Thoracic aorta (tissue), 2 donors: ENCODE results near the gene DUSP15. TPM values are rescaled to one million over a fixed set of nuclear protein-coding genes. Genes with fewer than 3 reads are reported as not detected.

Source experiments
- ATAC-seq: fragments of 150-250 bp; one replicate; pipeline ENCODE4 v1.8.0; 2017; ENCODE audit warnings: low read depth; ENCODE audit not compliant: insufficient number of reproducible peaks, low FRiP score
- DNase-seq: peaks from one replicate; pipeline ENCODE4 v3.0.0-alpha.2; 2020; ENCODE audit warnings: low spot score
- H3K27ac ChIP-seq, 2 donors: fragments of 200-600 bp; sonication (generic); 1 replicate in 1 of 2; 2 replicates in 1 of 2; pipeline ENCODE4 v1.5.1; 2016; ENCODE audit warnings: mild to moderate bottlenecking in 2 of 2, moderate library complexity in 2 of 2
- H3K27me3 ChIP-seq: fragments of 200-600 bp; sonication (generic); replicated peaks from 2 replicates; pipeline ENCODE4 v1.6.0; 2016; ENCODE audit warnings: mild to moderate bottlenecking; ENCODE audit not compliant: insufficient read depth
- H3K36me3 ChIP-seq: fragments of 200-600 bp; sonication (generic); one replicate; pipeline ENCODE4 v1.5.1; 2016
- H3K4me1 ChIP-seq, 2 donors: fragments of 200-600 bp; sonication (generic); 1 replicate in 1 of 2; 2 replicates in 1 of 2; pipeline versions ENCODE4 v1.5.1 to v1.6.0; 2016; ENCODE audit warnings: low read depth in 2 of 2, mild to moderate bottlenecking in 1 of 2; ENCODE audit not compliant: control insufficient read depth in 1 of 2
- H3K4me3 ChIP-seq: fragments of 200-600 bp; sonication (generic); 2 replicates; pipeline ENCODE4 v1.5.1; 2016; ENCODE audit warnings: mild to moderate bottlenecking
- H3K9me3 ChIP-seq: fragments of 200-600 bp; sonication (generic); 2 replicates; pipeline ENCODE4 v1.5.1; 2016
- total RNA-seq, 2 donors: library from RNA; depleted of rRNA; stranded (reverse); fragments of >200 nt; gene quantifications; one replicate each; pipeline versions ENCODE4 v1.1.0 to v1.2.3, GENCODE V29; 2016
- TF ChIP-seq, protein P1 (sequence below): fragments of 200-600 bp; sonication (generic); IDR thresholded peaks from one replicate; pipeline ENCODE4 v1.5.1; 2019; ENCODE audit warnings: antibody characterized with exemption

DUSP15 gene
- total RNA-seq, 2 donors from 2014 or later: 3.9 to 5.6 TPM

DNA sequence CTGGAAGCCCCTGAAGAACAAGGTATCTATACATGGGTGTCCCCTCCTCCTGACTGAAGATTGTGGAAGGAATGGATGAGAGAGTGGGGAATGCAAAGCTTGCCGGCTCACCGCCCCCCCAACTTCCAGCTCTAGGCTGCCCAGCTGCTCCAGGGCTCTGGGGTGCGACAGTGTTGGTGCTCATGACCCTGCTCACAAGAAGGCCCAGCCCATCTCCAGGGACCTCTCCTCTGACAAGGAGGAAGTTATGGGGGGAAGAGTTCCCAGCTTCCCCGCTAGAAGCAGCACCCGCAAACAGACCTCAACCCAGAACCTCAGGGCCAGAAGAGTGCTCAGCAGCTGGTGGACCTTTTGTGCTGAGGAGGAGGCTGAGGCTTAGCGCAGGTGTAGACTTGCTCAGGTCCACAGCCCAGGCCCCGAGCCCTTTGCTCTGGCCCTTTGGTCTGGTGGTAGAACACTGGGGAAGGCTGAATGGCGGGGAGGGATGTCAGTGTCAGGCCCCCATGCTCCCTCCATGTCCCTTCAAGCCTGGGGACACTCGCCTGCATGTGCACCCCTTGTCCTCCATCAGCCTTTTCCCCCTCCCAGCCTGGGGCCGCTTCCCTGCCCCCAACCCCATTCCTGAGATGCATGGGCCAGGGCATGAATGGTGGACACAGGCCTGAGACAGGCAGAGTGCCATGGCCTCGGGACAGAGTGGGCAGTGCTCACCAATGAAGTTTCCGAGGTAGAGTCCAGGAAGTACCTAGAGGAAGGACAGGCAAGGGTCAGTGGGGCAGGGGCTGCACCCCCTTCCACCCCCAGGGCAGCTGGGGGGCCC, 1.3 kb downstream of the DUSP15 start:
- peak overlapping the region in 1 of 2 donors; percentile 45 for H3K27ac ChIP-seq
- no peak for ATAC-seq
- H3K4me3 ChIP-seq: peak overlapping the region; percentile 77

DNA sequence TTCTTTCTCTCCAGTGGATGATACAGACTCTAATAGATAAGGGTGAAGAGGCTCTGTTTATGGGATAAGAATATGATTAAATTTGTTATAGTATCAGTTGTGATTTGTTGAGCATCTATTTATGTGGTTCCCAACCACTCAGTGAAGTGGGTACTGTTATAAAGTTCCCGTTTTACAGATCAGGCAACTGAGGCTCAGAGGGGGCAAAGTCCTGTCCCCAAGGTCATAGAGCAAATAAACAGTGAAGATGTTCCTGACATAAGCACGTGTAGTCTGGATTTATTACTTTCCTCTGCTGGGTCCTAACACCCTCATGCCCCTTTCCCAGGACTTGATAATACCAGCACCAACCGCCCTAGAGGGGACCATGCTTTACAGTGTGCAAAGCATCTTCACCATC, 4.1 kb downstream of the DUSP15 start:
- Histone ChIP-seq H3K27me3 (no peaks in the 10 kb centered on the region), H3K27ac (no peak overlapping the region), H3K4me3 (no peak overlapping the region), H3K4me1 (peaks cover 8 to 30% of the 10 kb centered on the region in 2 donors), H3K36me3 (no peaks in the 10 kb centered on the region), H3K9me3 (no peaks in the 10 kb centered on the region)
- DNase-seq (no peak), ATAC-seq (no peak)
- TF ChIP-seq, protein P1, sequence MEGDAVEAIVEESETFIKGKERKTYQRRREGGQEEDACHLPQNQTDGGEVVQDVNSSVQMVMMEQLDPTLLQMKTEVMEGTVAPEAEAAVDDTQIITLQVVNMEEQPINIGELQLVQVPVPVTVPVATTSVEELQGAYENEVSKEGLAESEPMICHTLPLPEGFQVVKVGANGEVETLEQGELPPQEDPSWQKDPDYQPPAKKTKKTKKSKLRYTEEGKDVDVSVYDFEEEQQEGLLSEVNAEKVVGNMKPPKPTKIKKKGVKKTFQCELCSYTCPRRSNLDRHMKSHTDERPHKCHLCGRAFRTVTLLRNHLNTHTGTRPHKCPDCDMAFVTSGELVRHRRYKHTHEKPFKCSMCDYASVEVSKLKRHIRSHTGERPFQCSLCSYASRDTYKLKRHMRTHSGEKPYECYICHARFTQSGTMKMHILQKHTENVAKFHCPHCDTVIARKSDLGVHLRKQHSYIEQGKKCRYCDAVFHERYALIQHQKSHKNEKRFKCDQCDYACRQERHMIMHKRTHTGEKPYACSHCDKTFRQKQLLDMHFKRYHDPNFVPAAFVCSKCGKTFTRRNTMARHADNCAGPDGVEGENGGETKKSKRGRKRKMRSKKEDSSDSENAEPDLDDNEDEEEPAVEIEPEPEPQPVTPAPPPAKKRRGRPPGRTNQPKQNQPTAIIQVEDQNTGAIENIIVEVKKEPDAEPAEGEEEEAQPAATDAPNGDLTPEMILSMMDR: no peak

More for the DNA sequence above, 1.3 kb downstream of the DUSP15 start:
- Histone ChIP-seq H3K9me3 (no peaks in the 10 kb centered on the region), H3K4me1 (peaks cover 8 to 31% of the 10 kb centered on the region in 2 donors), H3K36me3 (no peaks in the 10 kb centered on the region), H3K27me3 (no peaks in the 10 kb centered on the region)
- no peak for DNase-seq
- TF ChIP-seq, protein P1: no peak

DNA sequence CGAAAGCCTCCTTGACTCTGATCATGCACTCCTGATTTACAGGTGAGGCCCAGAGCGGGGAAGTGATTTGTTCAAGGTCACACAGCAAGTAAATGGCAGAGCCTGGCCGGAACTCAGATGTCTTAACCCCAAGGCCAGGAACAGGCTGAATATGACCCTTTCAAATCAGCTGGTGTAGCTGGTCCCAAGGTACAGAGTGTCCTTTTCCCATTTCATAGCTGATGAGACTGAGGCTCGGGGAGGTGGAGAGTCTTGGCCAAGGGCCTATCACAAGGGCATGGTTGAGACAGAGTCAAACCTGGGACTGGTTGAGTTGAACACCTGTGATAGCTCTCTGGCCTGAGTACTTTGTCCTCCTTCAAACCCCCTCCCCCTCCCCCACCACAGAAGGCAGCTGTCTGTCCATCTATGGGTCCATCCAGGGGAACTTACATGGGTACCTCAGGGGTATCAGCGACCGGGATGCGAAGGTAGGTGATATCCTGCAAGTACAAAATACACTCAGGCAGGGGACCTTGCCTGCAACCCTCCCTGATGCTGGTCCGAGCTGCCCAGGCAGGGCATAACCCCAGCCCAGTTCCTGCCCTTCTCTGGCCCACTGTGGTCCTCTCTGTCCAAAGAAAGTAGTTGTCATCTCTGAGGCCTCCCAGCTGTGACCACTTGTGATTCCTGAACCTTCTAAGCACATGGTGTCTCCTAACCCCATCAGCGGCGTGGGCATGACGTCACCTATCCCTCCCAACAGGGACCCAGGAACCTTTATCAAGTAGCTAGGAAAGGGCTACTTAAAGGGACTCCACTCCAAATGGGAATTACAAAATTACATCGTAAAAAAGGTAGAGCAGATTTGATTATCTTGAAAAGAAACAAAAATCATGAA, 5.6 kb downstream of the DUSP15 start:
- no peak for DNase-seq
- no peaks in the 10 kb centered on the region for H3K9me3 ChIP-seq
- no peaks in the 10 kb centered on the region for H3K36me3 ChIP-seq
- peaks cover 13 to 34% of the 10 kb centered on the region in 2 donors for H3K4me1 ChIP-seq
- no peak overlapping the region for H3K27ac ChIP-seq
- H3K27me3 ChIP-seq: no peaks in the 10 kb centered on the region
- H3K4me3 ChIP-seq: no peak overlapping the region
- ATAC-seq: no peak
- TF ChIP-seq, protein P1: no peak

DNA sequence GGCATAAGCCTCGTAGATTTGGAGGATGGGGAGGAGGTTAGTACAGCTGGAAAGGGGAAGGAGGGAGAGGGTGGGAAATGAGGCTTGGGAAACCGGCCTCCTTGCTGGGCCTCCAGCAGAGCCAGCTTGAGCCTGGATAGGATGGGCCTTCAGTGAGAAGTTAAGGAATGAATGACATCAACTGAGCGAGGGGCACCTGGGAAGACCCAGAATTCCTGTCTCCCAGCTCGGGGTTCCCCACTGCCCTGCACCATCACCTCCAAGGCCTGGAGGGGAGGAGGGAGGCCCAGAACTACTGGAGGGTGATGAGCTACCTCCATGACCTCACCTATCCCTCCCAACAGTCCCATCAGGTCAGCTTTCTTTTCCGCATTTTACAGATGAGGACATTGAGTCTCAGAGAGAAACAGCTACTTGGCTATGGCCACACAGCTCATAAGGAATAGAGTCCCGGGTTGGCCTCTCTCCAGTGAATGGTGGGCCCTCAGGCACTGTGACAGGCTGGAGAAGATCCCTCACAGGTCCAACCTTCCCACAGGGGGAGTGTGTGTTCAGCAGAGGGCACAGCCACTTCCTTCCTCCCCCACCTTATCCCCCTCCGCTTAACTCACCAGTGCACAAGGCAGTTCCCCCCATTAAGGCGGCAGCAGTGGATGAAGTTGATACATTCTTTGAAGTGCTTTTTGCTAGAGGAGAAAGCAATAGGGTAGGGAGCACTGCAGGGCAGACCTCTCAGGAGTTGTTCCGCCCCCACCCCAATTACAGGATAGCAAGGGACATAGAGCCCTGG, 6.8 kb downstream of the DUSP15 start:
- TF ChIP-seq, protein P1: no peak
- no peaks in the 10 kb centered on the region for H3K9me3 ChIP-seq
- H3K27me3 ChIP-seq: no peaks in the 10 kb centered on the region
- H3K4me3 ChIP-seq: no peak overlapping the region
- no peaks in the 10 kb centered on the region for H3K36me3 ChIP-seq
- H3K27ac ChIP-seq: no peak overlapping the region
- DNase-seq (no peak), ATAC-seq (no peak)
- peaks cover 6 to 21% of the 10 kb centered on the region in 2 donors for H3K4me1 ChIP-seq
